T-helper 1 cell treated with Interleukin-12 subunit alpha and Interleukin-12 subunit beta and Interleukin-4 antibody, amounts not matched to agents 30 ng/mL and 1 ng/mL, for 36 hours (primary cell): ENCODE data around the gene RALB. TPM values are rescaled to one million over a fixed set of nuclear protein-coding genes. Genes with fewer than 3 reads are reported as not detected.

Experiments
- intact Hi-C: fragments of 100-400 bp; cut with micrococcal nuclease; formaldehyde crosslinking; loops from one replicate; pipeline ENCODE4 v1.15.1; 2024
- total RNA-seq: library from RNA; stranded (reverse); gene quantifications from 2 replicates; pipeline ENCODE4 v1.2.3, GENCODE V29; 2022

RALB gene
- total RNA-seq = 134 and 141 TPM in 2 replicates

GRCh38 chr2:120252225-120253020, at the start of gene RALB:
Gene RALB (plus strand): TSS chr2:120252852. CDS start chr2:120278665, 25,813 bp downstream.
- intact Hi-C loops = loop anchor here (1.0 to 2.0 kb wide), 10 partner anchors 20 to 886 kb away; partner anchors contain the start of genes C2orf76, DBI, EPB41L5 and PTPN4

GRCh38 chr2:120203251-120204021, 49.2 kb upstream of the RALB start:
- intact Hi-C loops = no loop called here

- intact Hi-C loops = no loop called here
These were observed 48.6 kb upstream of the RALB start for GRCh38 chr2:120204022-120204405.

GRCh38 chr2:120204417-120204816, 48.2 kb upstream of the RALB start:
- intact Hi-C loops = no loop called here

- intact Hi-C loops = no loop called here
These were observed 47.5 kb upstream of the RALB start for GRCh38 chr2:120204945-120205670.

- intact Hi-C loops = loop anchor here (1.0 to 2.0 kb wide), 2 partner anchors 15 to 107 kb away; no protein-coding TSS in a partner anchor
These were observed 46.5 kb upstream of the RALB start for GRCh38 chr2:120206022-120206581.

- intact Hi-C loops = no loop called here
These were observed 44.0 kb upstream of the RALB start for GRCh38 chr2:120208381-120209353.

GRCh38 chr2:120209427-120210269, 43.0 kb upstream of the RALB start:
- intact Hi-C loops = no loop called here

- intact Hi-C loops = no loop called here
These were observed 42.4 kb upstream of the RALB start for GRCh38 chr2:120210270-120210693.

GRCh38 chr2:120218181-120218580, 34.5 kb upstream of the RALB start:
- intact Hi-C loops = loop anchor here (5.0 kb wide), 1 partner anchor 1429 kb away; the partner anchor contains the start of gene CLASP1

- intact Hi-C loops = loop anchor here (5.0 kb wide), 1 partner anchor 1428 kb away; the partner anchor contains the start of gene CLASP1
These were observed 33.4 kb upstream of the RALB start for GRCh38 chr2:120219291-120219690.

- intact Hi-C loops = loop anchor here (2.0 to 5.0 kb wide), 2 partner anchors 13 to 1428 kb away; partner anchors contain the start of gene CLASP1
These were observed 32.9 kb upstream of the RALB start for GRCh38 chr2:120219766-120220165.

GRCh38 chr2:120220756-120221155, 31.9 kb upstream of the RALB start:
- intact Hi-C loops = loop anchor here (2.0 kb wide), 1 partner anchor 14 kb away; no protein-coding TSS in a partner anchor

GRCh38 chr2:120221616-120222015, 31.0 kb upstream of the RALB start:
- intact Hi-C loops = loop anchor here (2.0 kb wide), 3 partner anchors 15 to 543 kb away; partner anchors contain the start of genes EPB41L5 and TMEM177

- intact Hi-C loops = loop anchor here (1.0 to 2.0 kb wide), 9 partner anchors 10 to 544 kb away; partner anchors contain the start of genes EPB41L5, PTPN4, RALB and TMEM177
These were observed 30.2 kb upstream of the RALB start for GRCh38 chr2:120222186-120223033.

GRCh38 chr2:120223034-120223912, 29.4 kb upstream of the RALB start, which contains the start of gene TMEM185B:
Gene TMEM185B (minus strand): TSS chr2:120223400. CDS start chr2:120222976, 424 bp downstream.
- intact Hi-C loops = loop anchor here (1.0 to 2.0 kb wide), 9 partner anchors 9 to 544 kb away; partner anchors contain the start of genes EPB41L5, PTPN4, RALB and TMEM177
